GM19351 (cell line): ENCODE results near the gene GAB2.
A peak's percentile ranks its signal among the peaks of the same experiment; 100 is the strongest.
"Not testable (repeated sequence)": the region's sequence is repeated elsewhere in the genome, so short reads cannot be mapped to it uniquely, and the experiment has no call there.

Source experiments
- ATAC-seq: cut with Tn5 transposase; IDR thresholded peaks from one replicate; pipeline ENCODE4 v1.9.1; 2021; ENCODE audit warnings: mild to moderate bottlenecking, moderate library complexity; ENCODE audit not compliant: unreplicated experiment

The GAB2 gene

DNA sequence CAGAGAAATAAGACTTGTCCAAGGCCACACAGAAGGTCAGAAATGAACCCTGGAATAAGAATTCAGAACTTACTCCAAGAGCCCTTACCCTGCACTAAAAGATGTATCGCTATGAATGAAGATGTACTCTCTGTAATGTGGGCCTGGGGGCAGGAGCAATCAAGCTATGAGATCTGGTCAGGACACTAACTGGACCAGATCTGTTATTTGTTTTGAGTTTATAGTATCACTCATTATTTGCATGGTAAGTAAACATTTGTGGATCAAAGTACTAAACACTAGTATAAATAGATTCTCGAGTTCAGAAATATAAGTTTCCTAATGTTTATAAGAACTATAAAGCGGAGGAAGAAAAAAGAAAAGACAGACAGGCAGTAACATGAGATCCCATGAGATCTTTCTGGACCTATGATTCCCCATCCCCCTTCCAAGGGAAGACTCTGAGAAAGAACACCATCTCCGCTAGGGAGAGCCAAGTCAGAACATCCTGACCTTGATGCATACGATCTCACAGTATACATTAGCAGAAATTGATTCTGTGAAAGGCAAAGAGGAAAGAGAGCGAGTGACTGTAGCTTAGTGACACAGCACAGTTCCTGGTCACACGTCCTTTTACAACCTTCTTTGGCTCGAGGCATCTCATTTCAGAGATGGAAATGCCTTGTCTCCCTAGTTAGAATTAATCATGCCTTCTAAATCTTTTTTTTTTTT is 157.7 kb downstream of the GAB2 start:
- ATAC-seq = no peak

DNA sequence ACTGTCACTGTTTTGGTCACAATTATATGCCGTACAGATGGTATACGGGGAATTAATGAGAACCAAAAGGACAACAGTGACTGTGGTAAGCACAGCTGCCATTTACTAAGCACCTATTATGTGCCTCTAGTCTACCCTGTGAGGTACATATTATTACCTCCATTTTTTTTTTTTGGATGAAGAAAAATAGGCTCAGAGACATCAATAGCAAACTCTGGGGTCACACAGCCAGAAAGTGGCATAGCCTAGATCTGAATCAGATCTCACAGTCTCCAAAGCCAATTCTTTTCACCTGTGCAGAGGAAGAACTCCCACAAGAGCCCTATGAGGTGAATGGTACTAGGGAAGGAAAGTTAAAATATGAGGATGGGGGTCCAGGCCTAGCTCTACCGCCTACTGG is 160.0 kb downstream of the GAB2 start:
- no peak for ATAC-seq

DNA sequence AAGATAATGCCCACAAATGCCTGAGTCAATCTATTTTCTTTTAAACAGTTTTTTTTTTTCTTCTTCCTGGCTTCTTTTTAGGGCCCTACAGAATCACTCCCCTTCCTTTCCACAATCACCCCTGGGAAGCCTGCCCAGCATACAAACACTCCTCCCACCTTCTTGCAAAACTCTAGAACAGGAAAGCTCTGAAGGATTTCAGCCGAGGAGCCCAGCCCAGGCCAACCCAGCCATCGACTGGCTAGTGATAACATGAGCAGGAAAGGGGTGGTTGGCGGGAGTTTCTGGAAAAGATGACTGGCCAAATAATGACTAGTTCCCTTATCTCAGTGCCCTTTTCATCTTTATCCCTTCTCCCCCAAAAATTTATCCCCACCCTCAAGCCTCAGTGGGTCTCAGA is 160.7 kb downstream of the GAB2 start:
- ATAC-seq = no peak

DNA sequence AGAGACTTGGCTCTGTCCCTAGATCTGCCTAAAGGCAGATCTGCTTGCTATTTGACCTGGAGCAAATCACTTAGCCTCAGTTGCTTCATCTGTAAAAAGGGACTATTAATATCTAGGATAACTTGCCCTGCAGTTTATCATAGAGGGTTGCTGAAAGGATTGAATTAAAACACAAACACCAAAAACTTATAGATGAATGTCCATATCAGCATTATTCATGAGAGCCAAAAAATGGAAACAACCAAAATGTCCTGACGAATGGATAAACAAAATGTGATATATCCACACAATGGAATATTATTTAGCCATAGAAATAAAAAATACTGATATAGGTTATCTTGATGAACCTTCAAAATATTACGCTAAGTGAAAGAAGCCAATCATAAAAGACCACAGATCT is 161.7 kb downstream of the GAB2 start:
- ATAC-seq = no peak

DNA sequence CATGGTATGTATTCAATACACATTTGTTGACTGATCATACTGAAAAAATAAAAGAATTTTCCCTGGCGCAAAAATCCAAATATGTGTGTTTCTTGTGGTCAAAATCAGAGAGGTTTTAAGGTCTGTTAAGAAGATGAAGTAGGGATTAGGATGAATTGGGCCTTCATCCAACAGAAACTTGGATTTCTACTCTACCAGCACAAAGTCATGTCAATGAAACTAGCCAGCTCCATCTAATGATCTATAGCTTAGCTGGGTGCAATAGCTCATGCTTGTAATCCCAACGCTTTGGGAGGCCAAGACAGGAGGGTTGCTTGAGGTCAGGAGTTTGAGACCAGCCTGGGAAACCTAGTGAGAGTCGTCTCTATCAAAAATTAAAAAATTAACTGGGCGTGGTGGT is 163.4 kb downstream of the GAB2 start:
- no peak for ATAC-seq

DNA sequence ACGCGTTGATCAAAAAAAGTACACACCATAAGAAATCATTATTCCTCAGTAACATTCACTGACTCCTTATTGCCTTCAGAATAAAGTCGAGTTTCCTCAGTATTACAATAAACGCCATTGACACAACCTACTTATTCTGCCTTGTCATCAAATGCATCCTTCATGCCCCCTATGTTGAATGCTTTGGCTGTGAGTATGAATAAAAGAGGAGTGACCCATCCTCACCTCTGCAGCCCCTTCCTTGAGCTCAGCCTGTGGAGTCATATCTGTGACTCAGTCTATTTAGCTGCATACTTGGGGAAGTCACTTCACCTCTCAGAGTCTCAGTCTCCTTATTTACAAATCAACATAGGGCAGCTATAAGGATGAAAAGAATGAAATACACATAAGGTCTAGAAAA is 163.8 kb downstream of the GAB2 start:
- ATAC-seq = no peak

DNA sequence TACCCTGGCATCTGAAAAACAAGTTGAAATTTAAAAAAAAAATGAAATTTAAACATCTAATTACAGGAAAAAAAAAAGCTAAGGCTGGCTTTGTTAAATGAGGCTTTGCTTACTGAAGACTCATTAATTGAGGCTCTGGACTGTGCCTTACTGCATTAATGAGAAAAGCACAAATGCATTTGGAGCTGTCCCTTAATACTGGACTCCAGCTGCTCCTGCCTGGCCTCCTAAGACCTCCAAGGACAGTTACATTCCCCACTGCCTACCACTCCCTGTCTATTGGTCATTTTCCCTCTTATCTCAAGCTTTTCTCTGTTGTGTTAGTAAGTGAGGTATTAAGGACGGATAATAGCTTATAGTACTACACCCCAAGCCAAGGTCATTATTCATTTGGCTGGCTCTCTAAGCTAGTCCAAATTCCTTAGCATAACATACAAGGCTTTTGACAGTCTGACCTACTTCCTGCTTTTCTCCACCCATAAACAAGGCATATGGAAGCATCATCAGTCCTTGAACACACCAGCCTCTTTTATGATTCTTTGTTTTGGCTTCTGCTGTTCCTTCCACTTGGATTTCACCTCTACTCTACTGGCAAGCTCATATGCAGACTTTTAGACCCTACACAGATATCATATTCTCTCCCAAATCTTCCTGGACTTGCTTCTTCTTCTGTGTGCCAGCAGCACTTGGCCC is 166.4 kb downstream of the GAB2 start:
- ATAC-seq = no peak

DNA sequence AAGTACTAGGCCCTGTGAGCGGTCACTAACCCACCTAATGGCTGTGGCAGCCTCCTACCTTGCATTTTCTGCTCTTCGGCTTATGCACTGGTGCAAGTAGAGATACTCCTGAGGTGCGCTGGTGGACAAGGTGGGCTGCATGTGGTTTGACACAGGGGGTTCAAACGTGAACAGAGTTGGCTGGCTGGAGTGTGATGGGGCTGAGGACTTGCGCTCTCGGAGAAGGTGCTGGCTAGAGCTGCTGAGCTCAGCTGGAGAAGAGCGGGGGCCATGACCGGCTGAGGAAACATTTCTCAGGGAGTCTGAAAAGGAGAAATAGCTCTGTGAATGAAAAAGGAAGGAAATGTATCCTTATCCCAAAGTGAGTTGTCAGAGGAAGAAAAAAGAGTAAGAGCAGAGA is 167.5 kb downstream of the GAB2 start:
- ATAC-seq = no peak

DNA sequence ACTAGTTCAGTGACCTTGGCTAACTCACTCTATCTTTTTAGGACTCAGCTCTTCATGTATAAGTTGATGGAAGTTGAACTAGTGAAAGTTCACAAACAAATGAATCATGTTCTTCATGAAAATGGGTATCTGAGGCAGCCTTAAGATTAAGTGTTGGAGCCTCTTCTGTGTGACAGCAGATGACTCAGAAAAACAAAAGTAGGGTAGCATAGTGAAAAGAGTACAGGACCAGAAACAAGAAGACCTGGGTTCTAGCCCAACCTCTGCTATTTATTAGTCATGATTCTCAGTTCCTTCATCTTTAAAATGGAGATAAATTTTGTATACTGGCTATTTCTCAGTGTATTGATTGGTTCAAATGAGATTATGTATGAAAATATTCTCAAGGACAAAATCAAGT is 168.7 kb downstream of the GAB2 start:
- ATAC-seq = no peak

DNA sequence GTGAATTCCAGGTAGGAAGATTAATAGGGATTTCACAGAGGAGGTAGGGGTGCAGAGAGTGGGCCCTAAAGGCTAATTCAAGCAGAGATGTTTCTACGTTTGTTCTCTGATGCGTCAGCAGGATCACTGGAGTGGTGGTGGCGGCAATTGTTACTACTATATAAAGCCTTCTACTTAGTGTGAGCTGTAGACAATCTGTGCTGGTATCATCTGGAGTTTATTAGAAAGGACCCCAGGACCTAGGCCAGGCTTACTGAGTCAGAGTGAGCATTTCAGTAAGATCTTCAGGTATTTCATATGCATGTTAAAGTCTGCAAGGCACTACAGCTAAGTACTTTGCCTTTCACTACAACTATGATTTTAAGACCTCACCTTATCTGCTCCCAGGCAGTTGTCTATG is 169.4 kb downstream of the GAB2 start:
- no peak for ATAC-seq

DNA sequence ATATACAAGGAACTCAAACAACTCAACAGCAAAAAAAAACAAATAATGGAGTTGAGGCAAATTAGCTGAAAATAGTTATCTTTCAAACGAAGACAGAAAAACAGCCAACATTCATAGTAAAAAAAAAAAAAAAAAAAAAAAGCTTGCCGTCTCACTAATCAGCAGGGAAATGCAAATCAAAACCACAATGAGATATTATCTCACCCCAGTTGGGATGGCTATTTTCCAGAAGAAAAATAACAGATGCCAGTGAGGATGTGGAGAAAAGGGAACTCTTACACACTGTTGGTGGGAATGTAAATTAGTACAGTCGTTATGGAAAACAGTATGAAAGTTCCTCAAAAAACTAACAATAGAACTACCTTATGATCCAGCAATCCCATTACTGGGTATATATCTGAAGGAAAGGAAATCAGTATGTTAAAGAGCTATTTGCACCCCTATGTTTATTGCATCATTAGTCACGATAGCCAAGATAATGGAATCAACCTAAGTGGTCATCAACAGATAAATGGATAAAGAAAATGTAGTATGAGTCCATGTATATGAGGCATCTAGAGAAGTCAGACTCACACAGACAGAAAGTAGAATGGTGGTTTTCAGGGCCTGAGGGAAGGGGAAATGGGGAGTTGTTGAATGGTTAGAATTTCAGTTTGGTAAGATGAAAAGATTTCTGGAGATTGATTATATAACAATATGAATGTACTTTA is 172.9 kb downstream of the GAB2 start:
- no peak for ATAC-seq

DNA sequence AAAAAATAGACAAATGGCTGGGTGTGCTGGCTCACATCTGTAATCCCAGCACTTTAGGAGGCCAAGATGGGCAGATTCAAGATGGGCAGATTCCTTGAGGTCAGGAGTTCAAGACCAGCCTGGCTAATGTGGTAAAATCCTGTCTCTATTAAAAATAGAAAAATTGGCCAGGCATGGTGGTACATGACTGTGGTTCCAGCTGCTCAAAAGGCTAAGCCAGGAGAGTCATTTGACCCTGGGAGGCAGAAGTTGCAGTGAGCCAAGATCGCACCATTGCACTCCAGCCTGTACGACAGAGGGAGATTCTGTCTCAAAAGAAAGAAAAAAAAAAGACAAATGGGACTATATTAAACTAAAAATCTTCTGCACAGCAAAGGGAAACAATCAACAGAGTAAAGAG is 173.5 kb downstream of the GAB2 start:
- no peak for ATAC-seq

DNA sequence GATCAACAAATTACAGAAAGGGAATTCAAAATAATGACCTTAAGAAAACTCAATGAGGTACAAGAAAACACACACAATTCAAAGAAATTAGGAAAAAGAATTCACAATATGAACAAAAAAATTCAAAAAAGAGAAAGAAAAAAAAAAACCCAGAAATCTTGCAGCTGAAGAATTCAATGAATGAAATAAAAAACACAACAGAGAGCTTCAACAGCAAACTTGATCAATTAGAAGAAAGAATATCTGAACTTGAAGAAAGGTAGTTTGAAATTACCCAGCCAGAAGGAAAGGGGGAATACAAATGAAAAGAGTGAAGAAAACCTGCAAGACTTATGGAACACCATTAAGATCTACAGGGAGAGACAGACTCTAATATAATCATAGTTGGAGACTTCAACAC is 176.1 kb downstream of the GAB2 start:
- no peak for ATAC-seq

DNA sequence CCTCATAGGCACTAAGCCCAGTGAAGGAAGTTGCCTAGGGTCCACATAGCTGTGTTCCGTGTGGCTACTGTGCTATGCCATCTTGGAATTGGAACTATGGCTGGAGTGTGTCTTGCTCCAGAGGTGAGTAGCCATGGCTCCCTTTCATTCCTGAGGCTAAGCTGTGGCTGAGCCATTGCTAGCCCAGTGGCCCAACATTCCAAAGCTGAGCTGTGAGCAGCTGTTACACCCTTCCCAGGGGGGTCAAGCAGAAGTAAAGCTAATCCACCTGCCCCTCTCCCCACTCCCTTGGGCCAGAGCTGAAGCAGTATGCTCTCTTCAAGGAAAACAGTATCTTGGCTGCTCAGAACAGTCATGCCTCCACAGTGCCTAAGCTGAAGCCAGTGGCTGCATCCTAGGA is 177.8 kb downstream of the GAB2 start:
- no peak for ATAC-seq

DNA sequence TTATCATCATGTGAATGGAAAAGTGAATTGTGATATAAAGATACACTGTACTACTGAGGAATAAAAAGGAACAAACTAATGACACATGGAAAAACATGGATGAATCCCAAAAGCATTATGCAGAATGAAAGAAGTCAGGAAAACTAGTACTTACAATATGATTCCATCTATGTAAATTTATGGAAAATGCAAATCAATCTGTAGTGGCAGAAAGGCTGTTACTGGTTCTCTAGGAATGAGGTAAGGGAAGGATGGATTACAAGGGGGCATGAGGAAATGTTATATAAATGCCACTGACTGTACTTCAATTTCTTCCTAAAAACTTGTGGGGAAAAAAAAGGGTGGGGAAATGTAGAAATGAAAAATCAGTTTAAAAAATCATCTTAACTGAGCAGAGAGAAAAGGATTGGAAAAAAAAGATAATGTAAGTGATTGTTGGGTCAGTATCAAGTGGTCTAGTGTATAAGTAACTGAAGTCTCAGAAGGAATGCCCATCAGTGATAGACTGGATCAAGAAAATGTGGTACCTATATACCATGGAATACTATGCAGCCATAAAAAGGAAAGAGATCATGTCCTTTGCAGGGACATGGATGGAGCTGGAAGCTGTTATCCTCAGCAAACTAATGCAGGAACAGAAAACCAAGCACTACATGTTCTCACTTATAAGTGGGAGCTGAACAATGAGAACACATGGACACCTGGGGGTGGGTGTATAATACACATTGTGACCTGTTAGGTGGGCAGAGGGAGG is 180.2 kb downstream of the GAB2 start:
- ATAC-seq = no peak

DNA sequence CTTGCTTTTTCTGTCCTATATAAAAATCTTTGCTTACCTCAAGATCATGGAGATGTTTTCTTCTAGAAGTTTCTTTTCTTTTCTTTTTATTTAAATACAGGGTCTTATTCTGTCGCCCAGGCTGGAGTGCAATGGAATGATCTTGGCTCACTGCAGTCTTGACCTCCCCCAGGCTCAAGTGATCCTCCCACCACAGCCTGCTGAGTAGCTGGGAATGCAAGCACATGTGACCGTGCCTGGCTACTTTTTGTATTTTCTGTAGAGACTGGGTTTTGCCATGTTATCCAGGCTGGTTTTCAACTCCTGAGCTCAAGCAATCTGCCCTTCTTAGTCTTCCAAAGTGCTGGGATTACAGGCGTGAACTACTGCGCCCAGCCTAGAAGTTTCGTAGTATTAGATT is 183.6 kb downstream of the GAB2 start:
- no peak for ATAC-seq

DNA sequence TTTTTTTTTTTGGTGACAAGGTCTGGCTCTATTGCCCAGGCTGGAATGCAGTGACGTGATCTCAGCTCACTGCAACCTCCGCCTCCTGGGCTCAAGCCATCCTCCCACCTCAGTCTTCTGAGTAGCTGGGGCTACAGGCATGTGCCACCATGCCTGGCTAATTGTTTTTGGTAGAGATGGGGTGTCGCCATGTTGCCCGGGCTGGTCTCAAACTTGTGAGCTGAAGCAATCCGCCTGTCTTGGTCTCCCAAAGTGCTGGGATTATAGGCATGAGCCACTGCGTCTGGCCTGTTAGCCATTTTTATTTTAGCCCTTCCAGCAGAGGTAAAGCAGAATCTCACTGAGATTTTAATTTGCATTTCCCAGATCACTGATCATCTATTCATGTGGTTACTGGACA is 184.6 kb downstream of the GAB2 start:
- not testable (repeated sequence) for ATAC-seq

DNA sequence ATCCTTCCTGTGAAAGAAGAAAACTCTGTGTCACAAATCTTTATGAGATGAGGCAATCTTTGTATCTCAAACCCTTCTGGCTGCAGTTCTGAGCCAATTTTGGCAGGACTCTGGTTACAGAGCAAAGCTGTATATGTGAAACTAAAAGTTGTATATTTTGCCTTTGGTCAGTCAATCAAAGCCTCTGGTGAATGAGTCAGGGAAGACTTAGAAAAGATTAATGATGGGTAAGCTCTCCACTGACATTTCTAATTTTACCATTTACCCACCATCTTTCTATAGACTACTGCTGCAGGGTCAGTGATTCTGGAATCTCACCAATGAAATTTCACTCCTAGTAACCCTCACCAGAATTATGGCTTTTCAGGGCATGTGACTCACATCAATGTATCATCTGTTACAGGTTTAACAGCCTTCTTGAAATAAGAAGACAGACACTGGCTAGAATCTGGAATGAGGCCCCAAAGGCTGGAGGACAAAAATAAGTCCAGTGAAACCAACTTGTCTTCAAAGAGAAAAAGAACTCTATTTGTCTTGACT is 185.6 kb downstream of the GAB2 start:
- no peak for ATAC-seq

DNA sequence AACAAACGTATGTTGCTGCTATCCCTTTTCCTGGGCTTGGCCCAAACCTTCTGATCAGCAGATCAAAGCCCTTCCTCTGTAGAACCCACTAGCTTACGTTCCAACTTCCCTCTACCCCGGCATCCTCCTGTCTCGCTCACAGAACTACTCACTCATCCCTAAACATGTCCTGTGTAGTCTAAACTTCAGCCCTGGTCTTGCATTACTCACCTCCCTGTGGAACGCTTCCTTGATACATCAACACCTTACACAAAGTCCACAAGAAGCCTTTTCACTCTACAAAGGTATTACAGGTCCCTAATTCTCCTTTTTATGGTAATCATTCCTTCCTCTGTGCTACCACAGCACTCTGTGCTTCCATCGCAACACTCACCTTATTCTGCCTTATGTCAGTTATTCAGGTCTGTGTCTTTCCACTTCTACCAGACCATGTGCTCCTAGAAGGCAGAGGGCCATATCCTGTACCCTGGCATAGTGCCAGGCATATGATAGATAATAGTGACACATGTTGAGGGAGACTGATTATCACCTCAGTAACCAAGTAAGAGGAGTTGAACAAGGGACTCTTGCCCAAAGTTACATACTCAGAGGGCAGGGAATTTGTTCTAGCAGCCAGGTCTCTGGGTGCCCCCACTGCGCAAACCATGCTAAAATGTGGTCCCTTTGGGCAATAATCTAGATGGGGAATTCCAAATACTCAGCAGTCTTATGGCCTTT is 187.3 kb downstream of the GAB2 start:
- ATAC-seq = no peak

DNA sequence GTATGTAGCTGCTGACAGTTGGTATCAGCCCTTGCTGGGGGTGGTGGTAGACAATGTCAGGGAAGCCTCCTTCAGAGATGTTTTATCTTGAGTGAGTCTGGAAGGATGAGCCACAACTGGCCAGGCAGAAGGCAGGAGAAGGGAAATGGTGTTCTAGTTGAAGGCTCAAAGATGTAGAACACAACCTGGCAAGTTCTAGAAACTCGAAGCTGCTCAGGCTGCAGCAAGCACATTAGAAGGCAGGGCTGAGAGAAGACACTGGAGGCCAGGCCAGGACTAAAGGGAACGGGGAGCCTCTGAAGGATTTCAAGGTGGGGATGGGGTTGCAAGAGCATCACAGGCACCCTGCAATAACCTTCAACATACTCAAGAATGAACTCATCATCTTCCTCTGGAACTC is 188.5 kb downstream of the GAB2 start:
- ATAC-seq = no peak

DNA sequence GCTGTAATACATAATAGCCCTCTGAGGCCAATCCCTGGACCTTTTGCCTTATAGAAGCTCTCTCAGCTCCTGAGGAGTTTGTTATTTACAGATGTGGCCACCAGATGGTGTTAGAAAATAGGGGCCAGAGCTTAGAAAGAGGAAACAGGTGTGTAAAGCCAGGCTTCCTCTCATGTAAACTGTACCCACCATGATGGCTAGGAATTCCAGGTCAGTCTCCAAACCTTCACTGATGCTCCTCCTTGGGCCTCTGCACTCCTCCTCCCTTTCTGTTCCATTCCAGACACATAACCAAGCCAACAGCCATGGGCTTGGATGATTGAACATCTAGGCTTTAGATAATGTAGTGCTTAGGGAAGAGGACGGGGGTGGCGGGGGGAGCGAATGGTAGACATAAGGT is 189.2 kb downstream of the GAB2 start:
- ATAC-seq = peak; percentile 56
